Stimulated activated CD4-positive, alpha-beta T cell treated with anti-CD3 and anti-CD28 coated beads, Interleukin-15, amount 100 ng/mL, for 1 hour (primary cell): Measurements from ENCODE around the gene CCDC188.

Source experiments
- DNase-seq, 2 donors: peaks; one replicate each; pipeline ENCODE4 v3.0.0-alpha.2; 2020; ENCODE audit warnings: low read depth in 1 of 2, low spot score in 1 of 2

The CCDC188 gene

GRCh38 chr22:20150381-20151275, at the start of gene CCDC188:
TSS of gene CCDC188 (minus strand) at chr22:20151055. CDS start at chr22:20150986, 69 bp downstream.
- DNase-seq = no peak

GRCh38 chr22:20199906-20200305, 49.1 kb upstream of the CCDC188 start:
- no peak for DNase-seq

GRCh38 chr22:20199413-20199842, 48.6 kb upstream of the CCDC188 start:
- no peak for DNase-seq

GRCh38 chr22:20198557-20199319, 47.9 kb upstream of the CCDC188 start:
- no peak for DNase-seq

GRCh38 chr22:20197407-20198030, 46.7 kb upstream of the CCDC188 start:
- DNase-seq = no peak

- DNase-seq = no peak
These were observed 45.4 kb upstream of the CCDC188 start for GRCh38 chr22:20196094-20196842.

- no peak for DNase-seq
These were observed 44.1 kb upstream of the CCDC188 start for GRCh38 chr22:20194681-20195593.

- no peak for DNase-seq
These were observed 43.1 kb upstream of the CCDC188 start for GRCh38 chr22:20193761-20194494.

- DNase-seq = no peak
These were observed 42.3 kb upstream of the CCDC188 start for GRCh38 chr22:20192972-20193760.

- DNase-seq = no peak
These were observed 41.6 kb upstream of the CCDC188 start for GRCh38 chr22:20192293-20192971.

- DNase-seq = no peak
These were observed 40.9 kb upstream of the CCDC188 start for GRCh38 chr22:20191803-20192202.

GRCh38 chr22:20191000-20191515, 40.2 kb upstream of the CCDC188 start:
- no peak for DNase-seq

- DNase-seq = no peak
These were observed 37.7 kb upstream of the CCDC188 start for GRCh38 chr22:20188567-20188877.

- DNase-seq = no peak
These were observed 37.1 kb upstream of the CCDC188 start for GRCh38 chr22:20187777-20188566.

- DNase-seq = no peak
These were observed 36.2 kb upstream of the CCDC188 start for GRCh38 chr22:20186871-20187546.

- DNase-seq = no peak
These were observed 35.5 kb upstream of the CCDC188 start for GRCh38 chr22:20186183-20186870.
